CD4-positive, alpha-beta T cell treated with Interleukin-15 for 1 hour (primary cell): ENCODE results near the gene NUTM2A.
"Not testable (repeated sequence)": the region's sequence is repeated elsewhere in the genome, so short reads cannot be mapped to it uniquely, and the experiment has no call there.

Experiments used
- DNase-seq: peaks from one replicate; pipeline ENCODE4 v3.0.0-alpha.2; 2020

NUTM2A gene, protein sequence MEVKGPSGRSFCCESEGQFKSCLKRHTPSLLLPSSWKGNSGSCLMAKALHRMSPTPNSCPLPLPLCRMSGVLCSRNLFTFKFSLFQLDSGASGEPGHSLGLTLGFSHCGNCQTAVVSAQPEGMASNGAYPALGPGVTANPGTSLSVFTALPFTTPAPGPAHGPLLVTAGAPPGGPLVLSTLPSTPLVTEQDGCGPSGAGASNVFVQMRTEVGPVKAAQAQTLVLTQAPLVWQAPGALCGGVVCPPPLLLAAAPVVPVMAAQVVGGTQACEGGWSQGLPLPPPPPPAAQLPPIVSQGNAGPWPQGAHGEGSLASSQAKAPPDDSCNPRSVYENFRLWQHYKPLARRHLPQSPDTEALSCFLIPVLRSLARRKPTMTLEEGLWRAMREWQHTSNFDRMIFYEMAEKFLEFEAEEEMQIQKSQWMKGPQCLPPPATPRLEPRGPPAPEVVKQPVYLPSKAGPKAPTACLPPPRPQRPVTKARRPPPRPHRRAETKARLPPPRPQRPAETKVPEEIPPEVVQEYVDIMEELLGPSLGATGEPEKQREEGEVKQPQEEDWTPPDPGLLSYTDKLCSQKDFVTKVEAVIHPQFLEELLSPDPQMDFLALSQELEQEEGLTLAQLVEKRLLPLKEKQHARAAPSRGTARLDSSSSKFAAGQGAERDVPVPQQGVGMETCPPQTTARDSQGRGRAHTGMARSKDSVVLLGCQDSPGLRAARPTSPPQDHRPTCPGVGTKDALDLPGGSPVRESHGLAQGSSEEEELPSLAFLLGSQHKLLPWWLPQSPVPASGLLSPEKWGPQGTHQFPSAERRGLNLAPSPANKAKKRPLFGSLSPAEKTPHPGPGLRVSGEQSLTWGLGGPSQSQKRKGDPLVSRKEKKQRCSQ

DNA sequence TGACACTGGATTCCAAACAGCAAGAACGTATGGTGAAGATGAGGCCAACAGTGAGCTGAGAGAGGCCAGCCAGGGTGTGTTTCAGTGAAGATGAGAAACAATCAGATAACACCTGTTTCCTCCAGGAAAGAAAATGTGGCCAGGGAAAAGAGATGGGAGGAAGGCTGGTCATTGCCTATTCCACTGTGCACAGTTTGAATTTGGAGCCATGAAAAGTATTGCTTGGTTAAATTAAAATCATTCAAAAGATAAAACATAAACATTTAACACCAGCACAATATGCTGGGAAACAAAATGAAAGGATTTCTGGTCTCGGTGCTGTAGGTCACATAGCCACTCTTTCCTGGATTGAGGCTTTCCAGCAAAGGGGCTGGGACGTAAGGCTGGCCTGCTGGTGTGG lies at the start of gene NUTM2A:
NUTM2A (plus strand) TSS at position 301 of the 400 bp plus-strand sequence. CDS start 383 bp downstream, outside the sequence.
- not testable (repeated sequence) for DNase-seq

DNA sequence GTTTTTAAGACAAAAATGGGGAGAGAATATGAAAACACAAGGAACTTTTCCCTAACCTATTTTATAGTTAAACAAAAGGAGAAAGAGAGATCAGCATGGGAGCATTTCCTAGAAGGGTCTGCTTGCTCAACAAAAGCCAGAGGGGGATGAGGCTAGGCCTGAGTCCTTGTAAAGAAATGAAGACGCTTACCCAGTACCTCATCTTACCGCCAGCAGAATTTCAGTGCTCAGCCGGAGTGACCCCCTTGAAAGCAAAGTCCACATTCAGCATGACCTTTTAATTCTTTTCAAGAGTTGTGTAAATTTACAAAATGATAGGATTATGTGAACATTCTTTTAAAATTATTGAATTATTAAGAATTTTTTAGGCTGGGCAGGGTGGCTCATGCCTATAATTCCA lies 47.7 kb upstream of the NUTM2A start:
- DNase-seq: not testable (repeated sequence)

DNA sequence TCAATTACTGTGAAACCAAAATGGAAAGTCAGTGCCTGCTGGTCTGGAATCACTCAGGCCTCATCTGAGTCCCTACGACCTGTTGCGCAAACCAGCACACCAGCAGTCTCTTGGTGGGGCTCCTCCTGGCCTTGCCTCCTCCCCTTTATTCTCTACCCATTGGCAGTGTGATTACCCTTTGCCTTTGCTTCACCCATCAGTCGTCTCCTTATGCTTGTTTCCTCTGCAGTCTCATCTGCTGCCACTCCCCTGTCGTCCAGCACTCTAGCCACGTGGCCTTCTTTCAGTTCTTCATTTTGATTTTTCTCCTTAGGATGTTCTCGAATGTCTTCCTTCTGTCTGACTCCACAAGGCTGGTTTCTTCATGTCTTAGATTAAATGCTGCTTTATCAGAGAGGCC lies 40.8 kb upstream of the NUTM2A start:
- DNase-seq: peak; percentile 58

DNA sequence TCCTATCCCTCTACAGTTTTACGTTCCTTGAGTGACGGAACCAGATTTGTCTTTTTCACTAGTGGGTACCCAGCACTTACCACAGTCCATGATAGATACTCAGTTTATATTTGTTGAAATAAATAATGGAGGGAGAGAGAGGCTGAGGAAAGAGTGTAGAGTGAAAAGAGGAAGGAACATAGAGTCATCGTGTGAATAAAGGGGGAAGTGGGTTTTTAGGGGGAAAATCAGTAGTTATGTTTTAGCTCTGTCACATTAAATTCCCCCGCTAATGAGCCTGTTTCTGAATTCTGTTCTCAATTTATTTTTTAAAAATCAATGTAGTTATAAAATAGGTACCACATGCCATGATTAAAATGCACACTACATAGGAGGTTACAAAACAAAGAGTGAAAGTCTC lies 39.2 kb upstream of the NUTM2A start:
- DNase-seq: not testable (repeated sequence)

DNA sequence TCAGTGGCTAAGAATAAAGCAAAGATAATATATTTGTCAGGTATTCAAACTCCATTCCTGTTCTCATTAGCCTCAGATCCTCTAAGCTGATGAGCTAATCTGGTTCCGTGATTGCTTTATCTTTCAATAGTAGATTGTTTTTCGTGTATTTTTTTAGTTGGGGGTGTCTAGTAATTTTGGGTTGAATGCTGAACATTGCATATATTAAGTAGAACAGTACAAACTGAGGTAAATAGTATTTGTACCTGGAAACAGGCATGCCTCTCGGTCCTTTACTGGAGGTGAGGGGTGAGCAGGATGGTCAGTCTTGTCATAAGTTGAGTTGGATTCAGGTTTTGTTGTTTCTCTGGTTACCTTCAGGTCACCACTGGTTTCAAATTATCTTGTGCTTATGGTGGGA lies 37.7 kb upstream of the NUTM2A start:
- not testable (repeated sequence) for DNase-seq

DNA sequence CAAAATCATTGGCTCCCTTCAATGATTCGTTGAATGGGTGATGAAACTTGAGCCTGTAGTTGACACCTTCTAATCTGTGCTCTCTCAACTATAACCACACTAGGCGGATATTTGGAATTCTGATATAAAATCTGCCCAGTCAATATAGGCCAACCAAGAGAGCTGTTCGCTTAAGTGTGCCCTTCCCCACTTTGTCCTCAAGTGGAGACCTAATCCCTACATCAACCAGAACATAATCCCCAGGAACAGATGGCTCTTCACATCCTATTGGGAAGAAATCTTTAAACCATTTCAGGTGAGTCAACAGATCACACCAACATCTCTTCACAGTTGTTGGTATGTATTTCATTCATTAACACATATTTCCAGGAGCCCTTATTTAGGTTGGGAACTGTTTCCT lies 33.4 kb upstream of the NUTM2A start:
- not testable (repeated sequence) for DNase-seq

DNA sequence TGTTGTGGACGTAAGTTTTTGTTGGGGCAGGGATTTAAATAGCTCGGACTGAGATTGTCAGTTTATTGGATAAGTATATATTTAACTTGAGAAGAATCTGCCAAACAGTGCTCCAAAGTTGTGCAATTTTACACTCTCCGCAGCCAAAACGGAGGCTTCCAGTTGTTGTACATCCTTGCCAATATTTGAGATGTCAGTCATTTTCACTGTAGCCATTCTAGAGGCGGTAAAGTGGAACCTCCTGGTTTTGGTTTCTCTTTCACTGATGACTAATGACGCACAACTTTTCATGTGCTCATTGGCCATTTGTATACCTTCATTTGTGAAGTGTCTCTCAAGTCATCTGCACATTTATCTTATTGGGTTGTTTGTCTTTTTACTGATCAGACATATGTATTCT lies 24.3 kb upstream of the NUTM2A start:
- peak; percentile 20 for DNase-seq

DNA sequence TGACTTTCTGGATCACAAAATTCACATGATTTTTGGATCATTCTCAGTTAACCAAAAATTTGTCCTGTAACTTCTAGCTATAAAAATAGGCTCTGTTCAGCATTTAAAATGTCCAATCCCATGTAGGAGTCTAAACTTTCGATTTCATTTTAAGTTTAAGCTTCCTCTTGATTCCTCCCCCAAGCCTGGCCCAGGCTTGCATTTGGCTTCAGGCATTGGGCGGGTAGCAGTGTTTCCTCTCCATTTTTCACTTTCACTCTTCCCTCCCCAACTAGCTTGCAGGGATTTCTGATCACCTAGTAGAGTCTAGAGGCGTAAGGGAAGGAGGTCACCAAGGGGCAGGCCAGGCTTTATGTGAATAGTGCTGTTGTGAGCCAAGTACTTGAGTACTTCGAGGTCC lies 20.4 kb upstream of the NUTM2A start:
- DNase-seq: not testable (repeated sequence)

DNA sequence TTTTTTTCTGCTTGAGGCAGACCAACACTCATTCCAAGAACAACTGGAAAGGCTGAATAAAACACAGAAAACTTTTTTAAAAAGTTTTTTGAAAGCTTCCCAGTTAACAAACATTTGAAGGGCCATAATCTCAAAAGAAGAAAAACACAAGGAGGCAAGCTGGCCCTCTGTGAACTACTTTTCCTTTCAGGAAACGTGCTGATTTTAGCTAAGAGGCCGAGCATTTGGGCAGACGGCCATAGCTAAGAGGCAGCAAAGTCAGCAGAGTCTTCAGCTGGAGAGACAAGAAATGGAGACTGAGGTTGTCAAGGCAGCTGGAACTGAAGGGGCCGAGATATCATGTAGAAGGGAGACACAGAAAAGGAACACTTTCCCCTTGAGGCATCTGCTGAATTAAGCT lies 18.3 kb upstream of the NUTM2A start:
- not testable (repeated sequence) for DNase-seq

DNA sequence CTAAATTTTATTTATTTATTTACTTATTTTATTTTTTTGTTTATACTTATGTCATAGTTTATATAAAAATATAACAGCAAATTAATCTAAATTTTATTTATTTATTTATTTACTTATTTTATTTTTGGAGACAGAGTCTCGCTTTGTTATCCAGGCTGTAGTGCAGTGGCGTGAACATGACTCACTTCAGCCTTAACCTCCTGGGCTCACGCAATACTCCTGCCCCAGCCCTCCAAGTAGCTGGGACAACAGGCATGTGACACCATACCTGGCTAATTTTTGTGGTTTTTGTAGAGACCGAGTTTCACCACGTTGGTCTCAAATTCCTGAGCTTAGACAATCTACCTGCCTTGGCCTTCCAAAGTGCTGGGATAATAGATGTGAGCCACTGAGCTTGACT lies 14.9 kb upstream of the NUTM2A start:
- not testable (repeated sequence) for DNase-seq

DNA sequence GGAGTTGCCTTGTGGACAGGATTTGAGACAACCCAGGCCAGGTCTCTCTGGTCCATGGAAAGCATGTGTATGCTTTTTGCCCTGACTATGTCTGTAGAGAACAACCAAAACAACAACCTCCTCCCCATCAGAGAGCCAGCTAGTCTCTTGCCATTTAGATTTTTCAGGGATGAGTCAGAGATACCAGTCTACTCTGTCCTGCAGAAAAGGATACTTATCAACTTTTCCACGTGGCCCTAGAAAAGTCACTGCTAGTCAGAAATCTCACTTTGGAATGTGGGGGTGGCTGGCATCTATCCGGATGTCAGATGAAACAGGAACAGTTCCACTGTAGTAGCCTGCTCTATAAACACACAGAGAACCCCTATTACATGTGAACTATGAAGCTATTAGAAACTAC lies 13.4 kb upstream of the NUTM2A start:
- not testable (repeated sequence) for DNase-seq

DNA sequence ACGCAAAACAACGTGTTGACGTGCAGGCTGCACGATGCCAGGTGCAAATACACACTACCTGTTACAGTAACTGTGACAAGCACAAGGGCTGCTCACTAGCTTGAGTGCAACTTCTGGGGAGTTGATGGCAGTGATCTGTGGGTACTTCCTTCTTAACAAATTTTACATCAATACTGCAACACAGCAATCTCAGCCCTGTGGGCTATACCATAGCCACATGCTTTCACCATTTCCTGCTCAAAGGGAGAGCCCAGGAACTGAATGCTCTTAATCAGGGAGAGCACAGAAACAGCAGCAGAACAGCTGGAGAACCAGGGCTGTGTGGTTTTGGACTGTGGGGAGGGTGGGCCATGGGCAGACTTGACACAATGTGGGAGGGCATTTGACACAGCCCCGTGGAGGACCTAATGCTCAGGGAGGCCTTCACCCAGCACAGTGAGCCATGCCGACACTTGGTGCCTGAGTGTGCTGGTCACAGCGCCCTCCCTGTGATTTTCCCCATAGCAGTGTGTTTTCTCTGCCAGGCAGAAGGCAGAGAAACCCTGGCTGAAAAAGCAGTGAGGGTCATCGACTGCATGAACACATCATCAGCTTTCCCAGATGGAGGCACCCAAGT lies 12.0 kb upstream of the NUTM2A start:
- DNase-seq: not testable (repeated sequence)

DNA sequence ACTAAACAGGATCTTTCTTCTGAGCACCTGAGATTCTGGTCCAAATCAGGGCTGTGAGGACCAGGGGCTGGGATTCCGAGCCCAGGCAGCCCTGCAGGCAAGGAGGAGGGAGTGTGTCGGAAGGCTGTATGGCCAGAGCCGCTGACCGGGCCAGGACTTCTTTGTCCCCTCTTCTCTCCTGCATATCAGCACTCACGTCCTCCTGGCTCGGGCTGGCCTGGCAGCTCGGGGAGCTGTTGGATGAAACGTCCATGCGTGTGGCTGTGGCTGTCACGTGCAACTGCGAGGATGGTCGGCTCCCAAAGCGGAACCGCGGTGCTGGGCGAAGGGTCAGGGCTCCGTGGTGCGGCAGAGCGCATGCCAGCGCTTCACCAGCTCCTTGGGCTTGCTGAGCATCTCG lies 11.4 kb upstream of the NUTM2A start:
- DNase-seq: not testable (repeated sequence)

DNA sequence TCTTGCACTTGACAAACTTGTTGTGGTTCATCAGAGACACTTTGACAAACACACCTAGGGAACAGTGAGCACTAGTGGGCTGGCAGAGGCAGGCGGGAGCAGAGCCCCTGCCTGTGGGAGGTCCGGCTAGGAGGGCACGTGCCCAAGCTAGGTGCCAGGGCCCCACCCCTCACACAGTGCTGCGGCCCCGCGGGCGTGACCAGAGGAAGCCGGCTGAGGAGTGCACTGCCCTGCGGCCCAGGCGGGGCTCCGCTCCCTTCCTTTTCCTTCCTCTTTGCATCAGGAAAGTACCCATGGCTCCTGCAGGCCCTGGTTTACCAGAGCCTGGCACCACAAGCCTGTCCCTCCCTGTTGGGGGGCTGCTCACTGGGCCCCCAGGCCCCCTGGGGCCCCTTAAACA lies 9.1 kb upstream of the NUTM2A start:
- DNase-seq: peak; percentile 23

DNA sequence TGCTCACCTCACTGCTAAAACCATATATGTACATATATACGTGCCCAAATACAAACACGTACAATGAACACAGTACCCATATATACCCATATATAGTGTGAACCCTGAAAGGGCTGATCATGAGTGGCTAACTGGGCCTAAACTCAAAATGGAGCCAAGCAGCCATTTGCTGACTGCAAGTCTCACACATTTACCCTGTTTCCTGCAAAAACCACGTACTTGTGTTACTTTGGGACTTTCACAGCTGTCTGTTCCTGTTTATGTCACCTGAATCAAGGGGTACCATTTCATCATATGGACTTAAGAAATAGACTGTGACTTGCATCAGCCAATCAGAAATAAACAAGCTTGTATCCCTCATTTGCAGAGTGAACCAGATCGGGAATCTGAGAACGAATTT lies 5.9 kb upstream of the NUTM2A start:
- DNase-seq: not testable (repeated sequence)

DNA sequence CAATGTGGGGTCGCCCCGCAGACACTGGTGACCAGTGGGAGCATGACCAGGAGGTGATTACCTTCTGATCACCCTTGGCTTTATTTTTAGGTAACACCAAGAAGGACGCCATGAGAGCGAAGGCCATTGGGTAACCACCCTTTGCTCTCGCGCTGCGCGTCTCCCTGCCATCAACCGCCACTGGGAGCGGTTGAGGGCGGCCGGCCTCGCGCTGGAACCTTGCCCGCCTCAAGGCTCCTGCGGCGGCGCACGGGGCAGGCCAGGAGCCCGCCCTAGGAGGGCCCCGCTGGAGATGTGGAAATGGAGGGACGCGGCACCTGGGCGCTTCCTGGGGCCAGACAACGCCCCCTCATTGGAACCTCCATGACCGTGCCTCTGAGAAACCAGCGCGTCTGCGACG lies 2.5 kb upstream of the NUTM2A start:
- not testable (repeated sequence) for DNase-seq

DNA sequence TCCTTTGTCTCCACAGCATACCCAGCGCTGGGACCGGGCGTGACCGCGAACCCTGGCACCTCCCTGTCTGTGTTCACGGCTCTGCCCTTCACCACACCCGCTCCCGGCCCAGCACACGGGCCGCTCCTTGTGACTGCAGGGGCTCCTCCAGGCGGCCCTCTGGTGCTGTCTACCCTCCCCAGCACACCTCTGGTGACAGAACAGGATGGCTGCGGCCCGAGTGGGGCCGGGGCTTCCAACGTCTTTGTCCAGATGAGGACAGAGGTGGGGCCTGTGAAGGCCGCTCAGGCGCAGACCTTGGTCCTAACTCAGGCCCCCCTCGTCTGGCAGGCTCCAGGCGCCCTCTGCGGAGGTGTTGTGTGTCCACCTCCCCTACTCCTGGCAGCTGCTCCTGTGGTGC lies 3.0 kb downstream of the NUTM2A start:
- DNase-seq: not testable (repeated sequence)

DNA sequence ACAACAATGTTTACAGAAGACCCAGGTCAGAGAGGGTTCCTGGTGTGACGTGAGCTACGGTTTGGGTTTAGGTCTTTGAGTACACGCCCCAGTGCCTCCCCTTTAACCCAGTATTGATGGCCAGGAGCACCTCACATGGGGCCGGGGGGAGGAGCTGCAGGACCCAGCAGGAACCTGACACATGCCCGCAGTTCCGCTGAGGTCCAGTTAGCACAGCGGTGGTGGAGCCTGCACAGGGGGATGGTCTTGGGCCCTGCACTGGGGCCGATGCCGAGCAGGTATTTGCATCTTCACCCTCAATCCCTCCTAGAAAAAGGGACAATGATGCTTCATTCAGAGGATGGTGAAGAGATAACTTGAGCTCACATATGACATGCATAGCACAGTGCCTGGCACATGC lies 4.0 kb downstream of the NUTM2A start:
- not testable (repeated sequence) for DNase-seq

DNA sequence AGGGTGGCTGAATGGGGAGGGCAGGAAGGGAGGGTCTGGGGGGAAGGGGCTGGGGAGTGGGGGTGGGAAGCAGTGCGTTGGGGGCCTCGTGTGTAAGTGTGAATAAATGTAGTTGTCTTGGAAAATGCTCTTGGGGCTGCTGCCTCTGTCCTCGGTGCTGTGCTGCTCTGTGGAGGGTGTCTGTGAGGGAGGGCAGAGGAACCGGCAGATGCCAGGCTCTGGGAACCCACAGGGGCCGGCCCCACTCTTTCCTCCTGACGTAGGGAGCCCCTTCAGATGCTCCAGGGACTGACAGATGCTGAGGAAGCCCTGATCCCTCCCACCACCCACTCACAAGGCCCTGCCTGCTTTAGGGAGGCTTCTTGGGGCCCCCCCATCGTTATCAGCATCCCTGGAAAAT lies 9.6 kb downstream of the NUTM2A start:
- DNase-seq: not testable (repeated sequence)

DNA sequence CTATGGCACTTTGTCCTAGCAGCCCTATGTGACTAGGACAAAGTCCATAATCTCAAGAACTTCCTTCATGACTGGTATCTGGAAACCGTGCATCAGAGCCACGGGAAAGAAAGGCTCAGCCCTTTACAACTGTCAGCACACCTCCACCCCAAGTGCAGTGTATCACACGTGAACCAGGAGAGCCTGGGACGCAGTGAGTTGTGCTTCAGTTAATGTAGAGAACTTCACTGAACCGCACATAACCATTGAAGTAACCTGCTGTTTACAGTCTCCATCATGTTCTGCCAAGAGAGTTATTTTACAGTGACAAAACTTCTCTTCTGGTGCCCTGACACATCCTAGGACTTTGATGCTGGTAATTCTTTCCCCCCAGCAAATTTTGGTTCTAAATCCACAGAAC lies 12.0 kb downstream of the NUTM2A start:
- not testable (repeated sequence) for DNase-seq

DNA sequence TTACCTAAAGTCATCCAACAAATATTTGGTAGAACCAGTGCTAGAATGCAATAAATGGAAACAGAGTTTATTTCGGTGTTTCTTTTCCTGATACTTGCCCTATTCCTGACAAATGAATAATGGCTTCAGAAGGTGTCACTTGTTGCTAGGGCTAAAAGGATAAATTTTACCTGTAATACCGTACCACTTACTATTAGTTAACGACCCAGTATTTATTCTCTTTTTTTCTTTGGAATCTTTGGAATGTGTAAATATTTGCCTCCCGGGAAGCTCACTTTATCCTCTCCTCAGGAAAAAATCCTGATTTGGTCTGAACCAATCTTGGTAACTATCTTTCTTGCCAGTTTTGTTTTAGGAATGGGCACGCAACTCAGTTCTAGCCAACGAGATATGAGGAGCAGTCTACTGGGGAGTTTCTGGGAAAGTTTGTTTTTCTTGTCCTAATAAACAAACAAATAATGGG lies 14.1 kb downstream of the NUTM2A start:
- DNase-seq: not testable (repeated sequence)

DNA sequence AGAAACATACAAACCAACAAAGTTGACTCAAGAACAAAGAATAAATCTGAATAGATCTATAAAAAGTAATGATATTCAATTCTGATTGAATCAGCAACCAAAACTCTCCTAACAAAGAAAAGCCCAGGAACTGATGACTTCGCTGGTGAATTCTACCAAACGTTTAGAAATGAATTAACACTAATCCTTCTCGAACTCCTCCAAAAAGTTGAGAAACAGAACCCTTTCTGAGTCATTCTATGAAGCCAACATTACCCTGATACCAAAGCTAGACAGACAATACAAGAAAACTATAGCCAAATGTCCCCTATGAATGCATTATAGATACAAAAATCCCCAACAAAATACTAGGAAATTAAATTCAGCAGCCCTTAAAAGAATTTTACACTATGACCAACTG lies 16.9 kb downstream of the NUTM2A start:
- not testable (repeated sequence) for DNase-seq

DNA sequence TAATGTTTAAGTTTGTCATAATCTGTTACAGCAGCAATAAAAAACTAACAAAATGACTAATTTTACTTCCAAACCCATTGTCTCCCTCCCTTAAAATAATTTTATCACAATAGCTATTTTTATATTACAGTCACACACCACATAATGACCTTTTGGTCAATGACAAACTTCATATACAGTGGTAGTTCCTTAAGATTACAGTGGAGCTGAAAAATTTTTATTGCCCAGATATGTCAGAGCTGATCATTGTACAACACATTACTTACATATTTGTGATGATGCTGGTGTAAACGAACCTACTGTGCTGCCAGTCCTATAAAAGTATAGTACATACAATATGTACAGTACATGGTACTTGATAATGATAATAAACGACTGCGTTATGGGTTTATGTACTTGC lies 22.1 kb downstream of the NUTM2A start:
- DNase-seq: not testable (repeated sequence)
